Measurements from ENCODE around the gene ME3.

ME3 gene

GRCh38 chr11:86692746-86693145, 20.3 kb upstream of the ME3 start:
- DNase-seq (ENCODE audit: low spot score): no peak

GRCh38 chr11:86692317-86692716, 19.9 kb upstream of the ME3 start:
- DNase-seq (ENCODE audit: low spot score): no peak

GRCh38 chr11:86688398-86689179, 16.2 kb upstream of the ME3 start:
- no peak for DNase-seq (ENCODE audit: low spot score)

GRCh38 chr11:86687185-86687778, 14.9 kb upstream of the ME3 start:
- DNase-seq (ENCODE audit: low spot score): peak; percentile 45

- DNase-seq (ENCODE audit: low spot score): no peak
Observed at GRCh38 chr11:86686531-86686930, 14.1 kb upstream of the ME3 start.

GRCh38 chr11:86681483-86681756, 9.0 kb upstream of the ME3 start:
- no peak for DNase-seq (ENCODE audit: low spot score)

- no peak for DNase-seq (ENCODE audit: low spot score)
Observed at GRCh38 chr11:86680716-86681482, 8.5 kb upstream of the ME3 start.

- no peak for DNase-seq (ENCODE audit: low spot score)
Observed at GRCh38 chr11:86678823-86679222, 6.4 kb upstream of the ME3 start.

- DNase-seq (ENCODE audit: low spot score): no peak
Observed at GRCh38 chr11:86678296-86678695, 5.9 kb upstream of the ME3 start.

- peak; percentile 33 for DNase-seq (ENCODE audit: low spot score)
Observed at GRCh38 chr11:86676533-86677154, 4.2 kb upstream of the ME3 start.

- DNase-seq (ENCODE audit: low spot score): no peak
Observed at GRCh38 chr11:86676010-86676409, 3.6 kb upstream of the ME3 start.

- no peak for DNase-seq (ENCODE audit: low spot score)
Observed at GRCh38 chr11:86675017-86675416, 2.6 kb upstream of the ME3 start.

GRCh38 chr11:86673872-86674750, 1.7 kb upstream of the ME3 start:
- no peak for DNase-seq (ENCODE audit: low spot score)

- no peak for DNase-seq (ENCODE audit: low spot score)
Observed at GRCh38 chr11:86673055-86673843, 833 bp upstream of the ME3 start.

GRCh38 chr11:86671531-86672006, 847 bp downstream of the ME3 start:
- DNase-seq (ENCODE audit: low spot score): peak; percentile 33

GRCh38 chr11:86670911-86671310, 1.5 kb downstream of the ME3 start:
- DNase-seq (ENCODE audit: low spot score): peak; percentile 11

GRCh38 chr11:86670181-86670580, 2.2 kb downstream of the ME3 start:
- DNase-seq (ENCODE audit: low spot score): no peak

GRCh38 chr11:86669424-86669823, 3.0 kb downstream of the ME3 start:
- DNase-seq (ENCODE audit: low spot score): no peak

GRCh38 chr11:86668929-86669328, 3.5 kb downstream of the ME3 start:
- no peak for DNase-seq (ENCODE audit: low spot score)

GRCh38 chr11:86666193-86666592, 6.2 kb downstream of the ME3 start:
- no peak for DNase-seq (ENCODE audit: low spot score)

GRCh38 chr11:86664930-86665329, 7.5 kb downstream of the ME3 start:
- no peak for DNase-seq (ENCODE audit: low spot score)
